Smooth muscle cell (in vitro differentiated cells): ENCODE measurements around the gene PPP4R1. TPM values are rescaled to one million over a fixed set of nuclear protein-coding genes. Genes with fewer than 3 reads are reported as not detected.

Experiments
- DNase-seq: peaks from one replicate; lab custom pipeline; 2025; ENCODE audit not compliant: unreplicated experiment; lab: John Stamatoyannopoulos, UW
- H2AFZ ChIP-seq: fragments of 200-600 bp; sonication (generic); 2 replicates; pipeline ENCODE4 v1.6.0; 2016; ENCODE audit warnings: antibody characterized with exemption, low read depth, mild to moderate bottlenecking
- H3F3A ChIP-seq: fragments of 200-600 bp; sonication (generic); 2 replicates; pipeline ENCODE4 v1.6.0; 2017; ENCODE audit warnings: antibody characterized with exemption, low read depth
- H3K27ac ChIP-seq: fragments of 200-600 bp; sonication (generic); 2 replicates; pipeline ENCODE4 v1.5.1; 2016; ENCODE audit warnings: low read depth, mild to moderate bottlenecking
- H3K27me3 ChIP-seq: fragments of 200-600 bp; sonication (generic); 2 replicates; pipeline ENCODE4 v1.6.1; 2016; ENCODE audit warnings: low read depth, mild to moderate bottlenecking
- H3K36me3 ChIP-seq: fragments of 200-600 bp; sonication (generic); 2 replicates; pipeline ENCODE4 v1.5.1; 2016; ENCODE audit warnings: low read depth
- H3K4me1 ChIP-seq: fragments of 200-600 bp; sonication (generic); 2 replicates; pipeline ENCODE4 v1.5.1; 2016; ENCODE audit warnings: low read depth
- H3K4me2 ChIP-seq: fragments of 200-600 bp; sonication (generic); 2 replicates; pipeline ENCODE4 v1.6.0; 2016; ENCODE audit warnings: mild to moderate bottlenecking
- H3K4me3 ChIP-seq: fragments of 200-600 bp; sonication (generic); 2 replicates; pipeline ENCODE4 v1.5.1; 2016; ENCODE audit warnings: mild to moderate bottlenecking
- H3K79me2 ChIP-seq: fragments of 200-600 bp; sonication (generic); 2 replicates; pipeline ENCODE4 v1.6.0; 2016; ENCODE audit warnings: low read depth, mild to moderate bottlenecking
- H3K9ac ChIP-seq: fragments of 200-600 bp; sonication (generic); 2 replicates; pipeline ENCODE4 v1.6.0; 2016; ENCODE audit warnings: low read depth
- H3K9me3 ChIP-seq: fragments of 200-600 bp; sonication (generic); replicated peaks from 2 replicates; pipeline ENCODE4 v1.5.1; 2016; ENCODE audit warnings: low read depth
- H4K20me1 ChIP-seq: fragments of 200-600 bp; sonication (generic); 2 replicates; pipeline ENCODE4 v1.6.0; 2016; ENCODE audit warnings: low read depth
- WGBS: methylation state at CpG from one replicate; pipeline ENCODE4 v1.1.7; 2016; ENCODE audit warnings: low lambda C conversion rate; 5-methylcytosine and 5-hydroxymethylcytosine counted together
- polyA plus RNA-seq: library from polyadenylated mRNA; unstranded; fragments of >200 nt; fragmentation: Nextera tagmentation; extraction: Ambion mirVana; gene quantifications from 2 replicates; pipeline ENCODE4 v1.2.1, GENCODE V29; 2016
- total RNA-seq: library from RNA; depleted of rRNA; stranded (reverse); fragments of >200 nt; gene quantifications from 2 replicates; pipeline ENCODE4 v1.2.3, GENCODE V29; 2014
- TF ChIP-seq, protein P1 (sequence below): fragments of 200-600 bp; sonication (generic); IDR thresholded peaks from 2 replicates; pipeline ENCODE4 v1.5.1; 2017; ENCODE audit warnings: borderline replicate concordance, mild to moderate bottlenecking, antibody characterized with exemption; ENCODE audit not compliant: insufficient read depth, poor library complexity, severe bottlenecking

PPP4R1 gene
- total and polyA plus RNA-seq, 2 experiments from 2014 or later = 25.9 to 78.4 TPM

DNA sequence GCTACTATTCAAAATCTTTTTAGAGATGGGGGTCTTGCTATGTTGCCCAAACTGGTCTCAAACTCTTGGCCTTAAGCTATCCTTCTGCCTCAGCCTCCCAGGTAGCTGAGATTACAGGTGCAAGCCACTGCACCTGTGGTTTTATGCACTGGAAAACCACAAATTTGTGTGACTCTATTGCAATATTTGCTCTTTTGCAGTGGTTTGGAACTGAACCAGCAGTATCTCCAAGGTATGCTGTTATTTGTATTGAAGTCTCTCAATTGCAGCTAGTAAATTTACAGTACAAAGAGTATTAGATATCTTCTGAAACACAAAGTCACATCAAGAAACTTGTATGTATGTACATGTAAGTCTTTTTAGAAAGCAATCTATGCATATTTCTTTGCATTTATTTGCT is 46.2 kb downstream of the PPP4R1 start:
- peaks cover 18% of the 10 kb centered on the region for H3K79me2 ChIP-seq

DNA sequence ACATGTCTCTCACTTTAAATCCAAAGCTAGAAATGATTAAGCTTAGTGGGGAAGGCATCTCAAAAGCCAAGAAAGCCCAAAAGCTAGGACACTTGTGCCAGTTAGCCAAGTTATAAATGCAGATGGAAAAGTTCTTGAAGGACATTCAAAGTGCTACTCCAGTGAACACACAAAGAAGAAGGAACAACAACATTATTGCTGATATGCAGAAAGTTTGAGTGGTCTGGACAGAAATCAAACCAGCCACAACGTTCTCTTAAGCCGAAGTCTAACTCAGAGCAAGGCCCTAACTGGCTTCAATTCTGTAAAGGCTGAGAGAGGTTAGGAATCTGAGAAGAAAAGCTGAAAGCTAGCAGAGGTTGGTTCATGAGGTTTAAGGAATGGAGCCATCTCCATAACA is 49.0 kb downstream of the PPP4R1 start:
- peaks cover 18% of the 10 kb centered on the region for H3K79me2 ChIP-seq
- H3K27me3 ChIP-seq = no peaks in the 10 kb centered on the region
- DNase-seq = no peak
- TF ChIP-seq, protein P1, sequence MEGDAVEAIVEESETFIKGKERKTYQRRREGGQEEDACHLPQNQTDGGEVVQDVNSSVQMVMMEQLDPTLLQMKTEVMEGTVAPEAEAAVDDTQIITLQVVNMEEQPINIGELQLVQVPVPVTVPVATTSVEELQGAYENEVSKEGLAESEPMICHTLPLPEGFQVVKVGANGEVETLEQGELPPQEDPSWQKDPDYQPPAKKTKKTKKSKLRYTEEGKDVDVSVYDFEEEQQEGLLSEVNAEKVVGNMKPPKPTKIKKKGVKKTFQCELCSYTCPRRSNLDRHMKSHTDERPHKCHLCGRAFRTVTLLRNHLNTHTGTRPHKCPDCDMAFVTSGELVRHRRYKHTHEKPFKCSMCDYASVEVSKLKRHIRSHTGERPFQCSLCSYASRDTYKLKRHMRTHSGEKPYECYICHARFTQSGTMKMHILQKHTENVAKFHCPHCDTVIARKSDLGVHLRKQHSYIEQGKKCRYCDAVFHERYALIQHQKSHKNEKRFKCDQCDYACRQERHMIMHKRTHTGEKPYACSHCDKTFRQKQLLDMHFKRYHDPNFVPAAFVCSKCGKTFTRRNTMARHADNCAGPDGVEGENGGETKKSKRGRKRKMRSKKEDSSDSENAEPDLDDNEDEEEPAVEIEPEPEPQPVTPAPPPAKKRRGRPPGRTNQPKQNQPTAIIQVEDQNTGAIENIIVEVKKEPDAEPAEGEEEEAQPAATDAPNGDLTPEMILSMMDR = no peak
- H3K4me1 ChIP-seq = no peaks in the 10 kb centered on the region
- H3K36me3 ChIP-seq = peaks cover 23% of the 10 kb centered on the region
- 92% methylated on average over 2 of the region's 2 CpGs for WGBS
- H3K4me3 ChIP-seq = no peak overlapping the region
- no peak overlapping the region for H3K4me2 ChIP-seq
- no peaks in the 10 kb centered on the region for H4K20me1 ChIP-seq
- no peaks in the 10 kb centered on the region for H3K9me3 ChIP-seq
- H3K9ac ChIP-seq = no peak overlapping the region
- H3K27ac ChIP-seq = no peak overlapping the region
- H3F3A ChIP-seq = no peaks in the 10 kb centered on the region
- no peak overlapping the region for H2AFZ ChIP-seq

More for the DNA sequence above, 46.2 kb downstream of the PPP4R1 start:
- Histone ChIP-seq H3K9ac (no peak overlapping the region), H4K20me1 (no peaks in the 10 kb centered on the region), H3K27me3 (no peaks in the 10 kb centered on the region), H3K4me1 (no peaks in the 10 kb centered on the region), H3K36me3 (peaks cover 13% of the 10 kb centered on the region), H3K9me3 (no peaks in the 10 kb centered on the region), H3K4me2 (no peak overlapping the region), H3K27ac (no peak overlapping the region), H3F3A (no peaks in the 10 kb centered on the region), H2AFZ (no peak overlapping the region), H3K4me3 (no peak overlapping the region)
- no peak for DNase-seq
- TF ChIP-seq, protein P1 = no peak

DNA sequence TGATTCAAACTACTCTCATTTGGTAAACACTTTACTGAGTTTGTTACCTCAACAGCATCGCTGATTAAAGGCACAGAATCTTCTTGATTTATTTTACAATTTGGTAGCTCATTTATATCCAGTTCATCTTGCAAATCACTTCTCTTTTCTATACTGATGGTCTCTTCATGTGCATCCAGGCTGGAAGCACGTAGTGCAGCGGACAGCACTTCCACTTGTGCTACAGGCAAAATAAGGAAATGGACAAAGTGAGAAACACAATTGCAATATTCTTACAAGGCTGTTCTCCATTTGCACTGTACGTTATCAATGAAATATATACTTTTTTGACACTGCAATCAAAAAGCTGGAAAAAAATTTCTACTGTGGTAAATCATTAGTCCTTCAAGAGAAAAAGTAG is 51.0 kb downstream of the PPP4R1 start:
- Histone ChIP-seq H3K4me1 (no peaks in the 10 kb centered on the region), H2AFZ (no peak overlapping the region), H3K36me3 (peaks cover 18% of the 10 kb centered on the region), H3K9ac (no peak overlapping the region), H3K27ac (no peak overlapping the region), H3K79me2 (peaks cover 12% of the 10 kb centered on the region), H3K4me2 (no peak overlapping the region), H3K27me3 (no peaks in the 10 kb centered on the region), H3F3A (no peaks in the 10 kb centered on the region), H4K20me1 (no peaks in the 10 kb centered on the region), H3K4me3 (no peak overlapping the region), H3K9me3 (no peaks in the 10 kb centered on the region)
- 98% methylated on average over 4 of the region's 4 CpGs for WGBS
- DNase-seq = no peak
- TF ChIP-seq, protein P1 = no peak

DNA sequence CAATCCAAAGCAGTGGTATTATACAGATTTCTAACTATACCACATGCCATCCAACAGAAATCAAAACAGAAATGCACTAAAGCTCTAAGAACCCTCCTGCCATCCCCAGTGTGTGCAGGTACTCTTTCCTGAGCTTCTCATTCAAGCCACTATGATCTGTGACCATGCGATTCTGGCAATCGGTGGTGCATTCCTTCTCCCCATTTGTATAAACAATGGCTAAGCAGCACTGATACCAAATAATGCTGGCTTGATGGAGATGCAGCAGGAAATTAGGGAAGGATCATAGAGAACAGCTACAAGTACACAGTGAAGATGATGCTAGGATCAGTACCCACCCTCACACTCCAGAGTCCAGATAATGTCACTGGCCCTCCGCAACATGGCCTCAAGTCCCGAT is 51.8 kb downstream of the PPP4R1 start:
- Histone ChIP-seq H3K27me3 (no peaks in the 10 kb centered on the region), H3K4me3 (no peak overlapping the region), H3K4me1 (no peaks in the 10 kb centered on the region), H3K36me3 (peaks cover 21% of the 10 kb centered on the region), H3K9ac (no peak overlapping the region), H2AFZ (no peak overlapping the region), H4K20me1 (no peaks in the 10 kb centered on the region), H3F3A (no peaks in the 10 kb centered on the region), H3K27ac (no peak overlapping the region), H3K79me2 (peaks cover 10% of the 10 kb centered on the region), H3K4me2 (no peak overlapping the region), H3K9me3 (no peaks in the 10 kb centered on the region)
- DNase-seq = no peak
- TF ChIP-seq, protein P1 = no peak
- WGBS = 82% methylated on average over 4 of the region's 4 CpGs
